ENCODE results near the gene MAVS. TPM values are rescaled to one million over a fixed set of nuclear protein-coding genes. Genes with fewer than 3 reads are reported as not detected.
"Not testable (repeated sequence)": the region's sequence is repeated elsewhere in the genome, so short reads cannot be mapped to it uniquely, and the experiment has no call there.

MAVS gene
- total and polyA plus RNA-seq, 2 donors (not counting 3 experiments of a cell fraction or from before 2014, with no cell fraction given), result 18.8 to 40.7 TPM

DNA sequence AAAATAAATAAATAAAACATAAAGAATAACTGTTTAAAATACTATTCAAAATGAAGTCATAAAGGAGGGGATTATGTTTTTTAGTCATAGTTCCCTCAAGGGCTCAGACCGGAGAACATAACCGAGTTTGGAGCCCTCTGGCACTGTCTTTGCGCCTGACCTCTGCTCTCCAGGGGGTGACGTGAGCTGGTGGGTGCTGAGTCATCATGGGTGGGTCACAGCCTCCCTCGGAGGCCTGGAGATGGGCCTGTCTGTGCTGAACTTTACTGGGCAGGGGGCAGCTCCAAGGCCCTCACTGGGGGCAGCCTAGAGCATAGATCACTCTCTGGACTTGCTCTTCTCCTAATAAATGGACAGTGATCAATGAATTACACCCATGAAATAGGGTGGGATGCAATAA is 3.1 kb upstream of the MAVS start:
- Histone ChIP-seq H3K27me3 (ENCODE audit: control insufficient read depth in 2 of 2, insufficient read depth in 2 of 2, low read length in 2 of 2) (no peaks in the 10 kb centered on the region), H3K27ac (ENCODE audit: insufficient read depth, low read depth, low read length) (no peak overlapping the region), H3K9me3 (replicated peaks; ENCODE audit: control insufficient read depth, insufficient read depth, low read length) (no peaks in the 10 kb centered on the region), H3K9ac (replicated peaks; ENCODE audit: extremely low read depth, insufficient read depth, low read length) (no peak overlapping the region), H3K4me2 (ENCODE audit: insufficient read depth, low read length) (no peak overlapping the region), H3K9me1 (replicated peaks; ENCODE audit: control insufficient read depth, extremely low read depth, insufficient read depth, low read length) (no peaks in the 10 kb centered on the region), H3K79me2 (ENCODE audit: control insufficient read depth, insufficient read depth, low read length) (peaks cover 14% of the 10 kb centered on the region), H4K20me1 (replicated peaks; ENCODE audit: control insufficient read depth, extremely low read depth, insufficient read depth, low read length) (no peaks in the 10 kb centered on the region), H3K4me3 (replicated peaks in 1 of 3; ENCODE audit: insufficient read depth in 1 of 3, low read depth in 1 of 3, low read length in 3 of 3) (no peak overlapping the region), H3K36me3 (ENCODE audit: control insufficient read depth in 2 of 2, extremely low read depth in 1 of 2, insufficient read depth in 2 of 2, low read length in 2 of 2) (no peaks in the 10 kb centered on the region), H2AFZ (ENCODE audit: low read depth, low read length) (no peak overlapping the region), H3K4me1 (ENCODE audit: control insufficient read depth, extremely low read depth, insufficient read depth, low read length) (peaks cover 13% of the 10 kb centered on the region)
- intact Hi-C loops (cut with micrococcal nuclease), result no loop called here
- dilution Hi-C loops (cut with MboI; ENCODE audit: extremely low pct_ligation_motif_present, low sequenced_read_pairs), result no loop called here
- no TSS peak for BruUV-seq (replicated peaks)
- TF ChIP-seq POLR2A (IDR thresholded peaks at IDR 0.05; ENCODE audit: low read depth, low read length) (no peak), JUN (IDR thresholded peaks at IDR 0.05; ENCODE audit: borderline replicate concordance, insufficient read depth, insufficient read length, low read depth) (no peak), FOS (IDR thresholded peaks at IDR 0.05; ENCODE audit: borderline replicate concordance, insufficient read depth, low read length) (no peak), MYC (IDR thresholded peaks at IDR 0.05; ENCODE audit: low read depth, low read length) (no peak), POLR2AphosphoS5 (IDR thresholded peaks at IDR 0.05; ENCODE audit: insufficient read depth, low read depth, low read length) (no peak), GATA2 (IDR thresholded peaks at IDR 0.05; ENCODE audit: insufficient read depth, insufficient read length, low read depth, low read length) (no peak), EZH2 (IDR thresholded peaks at IDR 0.05; ENCODE audit: borderline replicate concordance, low read depth, low read length, severe bottlenecking) (no peak)
- TF ChIP-seq, protein P1, sequence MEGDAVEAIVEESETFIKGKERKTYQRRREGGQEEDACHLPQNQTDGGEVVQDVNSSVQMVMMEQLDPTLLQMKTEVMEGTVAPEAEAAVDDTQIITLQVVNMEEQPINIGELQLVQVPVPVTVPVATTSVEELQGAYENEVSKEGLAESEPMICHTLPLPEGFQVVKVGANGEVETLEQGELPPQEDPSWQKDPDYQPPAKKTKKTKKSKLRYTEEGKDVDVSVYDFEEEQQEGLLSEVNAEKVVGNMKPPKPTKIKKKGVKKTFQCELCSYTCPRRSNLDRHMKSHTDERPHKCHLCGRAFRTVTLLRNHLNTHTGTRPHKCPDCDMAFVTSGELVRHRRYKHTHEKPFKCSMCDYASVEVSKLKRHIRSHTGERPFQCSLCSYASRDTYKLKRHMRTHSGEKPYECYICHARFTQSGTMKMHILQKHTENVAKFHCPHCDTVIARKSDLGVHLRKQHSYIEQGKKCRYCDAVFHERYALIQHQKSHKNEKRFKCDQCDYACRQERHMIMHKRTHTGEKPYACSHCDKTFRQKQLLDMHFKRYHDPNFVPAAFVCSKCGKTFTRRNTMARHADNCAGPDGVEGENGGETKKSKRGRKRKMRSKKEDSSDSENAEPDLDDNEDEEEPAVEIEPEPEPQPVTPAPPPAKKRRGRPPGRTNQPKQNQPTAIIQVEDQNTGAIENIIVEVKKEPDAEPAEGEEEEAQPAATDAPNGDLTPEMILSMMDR (IDR thresholded peaks at IDR 0.05; ENCODE audit: extremely low read depth in 1 of 2, insufficient read depth in 1 of 2, low read depth in 1 of 2, low read length in 2 of 2), result no peak
- TF ChIP-seq, protein P2, sequence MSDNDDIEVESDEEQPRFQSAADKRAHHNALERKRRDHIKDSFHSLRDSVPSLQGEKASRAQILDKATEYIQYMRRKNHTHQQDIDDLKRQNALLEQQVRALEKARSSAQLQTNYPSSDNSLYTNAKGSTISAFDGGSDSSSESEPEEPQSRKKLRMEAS (IDR thresholded peaks at IDR 0.05; ENCODE audit: insufficient read depth, insufficient read length), result no peak
- FAIRE-seq, result no peak
- ChIA-PET CTCF (interaction anchor here (1.2 to 1.5 kb wide), 2 partner anchors 11 to 23 kb away, joined by 4 to 6 read pairs; partner anchors contain the start of gene AP5S1), POLR2A (interaction anchor here (0.5 to 1.0 kb wide), 2 partner anchors 23 to 574 kb away, joined by 4 to 9 read pairs; partner anchors contain the start of gene AP5S1)
- no peak for DNase-seq (ENCODE audit: low read depth, low spot score)

DNA sequence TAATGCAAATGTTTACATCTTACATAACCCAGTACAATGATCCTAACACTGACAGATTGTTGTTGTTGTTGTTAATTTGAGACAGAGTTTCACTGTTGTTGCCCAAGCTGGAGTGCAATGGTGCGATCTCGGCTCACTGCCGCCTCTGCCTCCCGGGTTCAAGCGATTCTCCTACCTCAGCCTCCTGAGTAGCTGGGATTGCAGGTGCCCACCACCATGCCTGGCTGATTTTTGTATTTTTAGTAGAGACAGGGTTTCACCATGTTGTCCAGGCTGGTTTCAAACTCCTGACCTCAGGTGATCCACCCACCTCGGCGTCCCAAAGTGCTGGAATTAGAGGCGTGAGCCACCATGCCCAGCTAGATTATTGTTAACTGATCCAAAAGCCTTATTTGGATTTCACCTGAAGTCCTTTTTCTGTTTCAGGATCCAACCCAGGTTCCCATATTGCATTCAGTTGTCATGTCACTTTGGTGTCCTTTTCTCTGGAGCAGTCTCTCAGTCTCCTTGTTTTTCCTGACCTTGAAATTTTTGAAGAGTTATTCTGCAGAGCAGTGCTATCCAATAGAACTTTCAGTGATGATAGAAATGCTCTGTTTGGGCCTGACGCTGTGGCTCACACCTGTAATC is 2.5 kb upstream of the MAVS start:
- H3K4me2 ChIP-seq (ENCODE audit: insufficient read depth, low read length); H3K27me3 ChIP-seq (ENCODE audit: control insufficient read depth in 2 of 2, insufficient read depth in 2 of 2, low read length in 2 of 2); H3K9ac ChIP-seq (replicated peaks; ENCODE audit: extremely low read depth, insufficient read depth, low read length); dilution Hi-C loops (cut with MboI; ENCODE audit: extremely low pct_ligation_motif_present, low sequenced_read_pairs); DNase-seq (ENCODE audit: low read depth, low spot score); H4K20me1 ChIP-seq (replicated peaks; ENCODE audit: control insufficient read depth, extremely low read depth, insufficient read depth, low read length); H3K36me3 ChIP-seq (ENCODE audit: control insufficient read depth in 2 of 2, extremely low read depth in 1 of 2, insufficient read depth in 2 of 2, low read length in 2 of 2); H2AFZ ChIP-seq (ENCODE audit: low read depth, low read length); H3K27ac ChIP-seq (ENCODE audit: insufficient read depth, low read depth, low read length); H3K4me3 ChIP-seq (replicated peaks in 1 of 3; ENCODE audit: insufficient read depth in 1 of 3, low read depth in 1 of 3, low read length in 3 of 3); BruUV-seq (replicated peaks); H3K9me1 ChIP-seq (replicated peaks; ENCODE audit: control insufficient read depth, extremely low read depth, insufficient read depth, low read length); FAIRE-seq; intact Hi-C loops (cut with micrococcal nuclease); H3K9me3 ChIP-seq (replicated peaks; ENCODE audit: control insufficient read depth, insufficient read depth, low read length): not testable (repeated sequence)
- Histone ChIP-seq H3K4me1 (ENCODE audit: control insufficient read depth, extremely low read depth, insufficient read depth, low read length) (peaks cover 13% of the 10 kb centered on the region), H3K79me2 (ENCODE audit: control insufficient read depth, insufficient read depth, low read length) (peaks cover 18% of the 10 kb centered on the region)
- CTCF ChIA-PET, result interaction anchor here (0.8 to 2.4 kb wide), 5 partner anchors 11 to 133 kb away, joined by 4 to 11 read pairs (median 5); partner anchors contain the start of gene AP5S1
- POLR2A ChIA-PET, result interaction anchor here (0.5 kb wide), 1 partner anchor 575 kb away, joined by 9 read pairs; no protein-coding TSS in a partner anchor
